ENCODE results near the gene MKLN1. TPM values are rescaled to one million over a fixed set of nuclear protein-coding genes. Genes with fewer than 3 reads are reported as not detected.

MKLN1 gene
- total RNA-seq, 1 donor from 2014 or later = 48.4 TPM

- intact Hi-C loops (cut with DNase I) = no loop called here
- H3K27me3 ChIP-seq = no peaks in the 10 kb centered on the region
- H3K36me3 ChIP-seq = no peaks in the 10 kb centered on the region
- H3K27ac ChIP-seq = no peak overlapping the region
- no peak for DNase-seq (ENCODE audit: extremely low spot score in 2 of 2)
- TF ChIP-seq CTCF (IDR thresholded peaks at IDR 0.05) = no peak
- TF ChIP-seq POLR2AphosphoS5 (IDR thresholded peaks at IDR 0.05; ENCODE audit: insufficient read depth in 1 of 2, low read depth in 1 of 2) = no peak
- no peak for TF ChIP-seq POLR2A (IDR thresholded peaks at IDR 0.05)
- no peak overlapping the region for H3K4me3 ChIP-seq
- no peaks in the 10 kb centered on the region for H3K9me3 ChIP-seq
- no peaks in the 10 kb centered on the region for H3K4me1 ChIP-seq
Measured at GRCh38 chr7:131517218-131517923, 189.7 kb downstream of the MKLN1 start.

DNA sequence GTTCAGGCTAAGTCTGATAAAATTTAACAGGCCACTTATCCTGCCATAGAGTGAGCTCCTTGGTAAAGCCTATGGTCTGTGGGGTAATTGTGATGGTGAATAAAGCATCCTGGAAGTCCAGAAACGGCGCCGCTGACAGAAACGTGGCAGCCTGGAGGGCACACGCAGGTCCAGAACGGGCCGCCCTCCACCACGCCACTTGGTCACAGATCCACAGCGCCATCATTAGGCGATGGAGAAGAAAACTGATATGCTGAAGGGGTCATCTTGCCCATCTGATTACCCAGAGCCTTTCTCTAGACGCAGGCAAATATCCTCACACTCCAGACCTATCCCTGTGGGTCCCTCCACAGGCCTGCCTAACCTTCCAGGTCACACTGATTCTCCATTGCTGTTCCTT, 190.9 kb downstream of the MKLN1 start:
- DNase-seq (ENCODE audit: extremely low spot score in 2 of 2) = no peak

DNA sequence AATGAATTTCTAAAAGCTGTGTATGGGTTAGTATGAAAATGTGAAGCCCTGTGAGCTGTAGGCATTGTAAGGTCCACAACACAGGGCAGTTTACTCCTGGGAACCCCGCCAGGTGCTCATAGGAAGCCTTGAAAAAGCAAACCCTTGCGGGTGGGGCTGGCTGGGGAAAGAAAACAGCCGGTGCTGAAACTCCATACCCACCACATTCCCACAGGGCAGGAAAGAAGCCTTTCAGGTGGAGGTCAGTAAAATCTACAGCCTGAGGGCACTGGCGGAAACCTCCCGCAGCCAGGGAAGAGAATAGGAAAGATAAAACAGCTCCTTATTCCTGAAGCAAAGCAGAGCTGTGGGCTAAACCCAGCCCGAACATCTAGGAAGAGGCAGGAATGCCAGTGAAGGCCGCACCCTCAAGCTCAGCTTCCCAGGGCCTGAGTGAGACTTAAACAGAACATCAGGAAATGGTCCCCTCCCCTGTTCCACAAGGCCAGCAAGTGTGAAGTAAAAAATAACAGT, 194.0 kb downstream of the MKLN1 start:
- H3K27me3 ChIP-seq = no peaks in the 10 kb centered on the region
- TF ChIP-seq POLR2AphosphoS5 (IDR thresholded peaks at IDR 0.05; ENCODE audit: insufficient read depth in 1 of 2, low read depth in 1 of 2) (no peak), CTCF (IDR thresholded peaks at IDR 0.05) (no peak), POLR2A (IDR thresholded peaks at IDR 0.05) (no peak)
- intact Hi-C loops (cut with DNase I) = no loop called here
- H3K4me3 ChIP-seq = no peak overlapping the region
- no peak for DNase-seq (ENCODE audit: extremely low spot score in 2 of 2)
- no peak overlapping the region for H3K27ac ChIP-seq
- H3K36me3 ChIP-seq = no peaks in the 10 kb centered on the region
- no peaks in the 10 kb centered on the region for H3K9me3 ChIP-seq
- H3K4me1 ChIP-seq = no peaks in the 10 kb centered on the region

More for the DNA sequence above, 190.9 kb downstream of the MKLN1 start:
- no peak overlapping the region for H3K4me3 ChIP-seq
- H3K36me3 ChIP-seq = no peaks in the 10 kb centered on the region
- TF ChIP-seq POLR2AphosphoS5 (IDR thresholded peaks at IDR 0.05; ENCODE audit: insufficient read depth in 1 of 2, low read depth in 1 of 2) (no peak), CTCF (IDR thresholded peaks at IDR 0.05) (no peak), POLR2A (IDR thresholded peaks at IDR 0.05) (no peak)
- no peaks in the 10 kb centered on the region for H3K4me1 ChIP-seq
- no peak overlapping the region for H3K27ac ChIP-seq
- no peaks in the 10 kb centered on the region for H3K9me3 ChIP-seq
- no peaks in the 10 kb centered on the region for H3K27me3 ChIP-seq
- intact Hi-C loops (cut with DNase I) = no loop called here

DNA sequence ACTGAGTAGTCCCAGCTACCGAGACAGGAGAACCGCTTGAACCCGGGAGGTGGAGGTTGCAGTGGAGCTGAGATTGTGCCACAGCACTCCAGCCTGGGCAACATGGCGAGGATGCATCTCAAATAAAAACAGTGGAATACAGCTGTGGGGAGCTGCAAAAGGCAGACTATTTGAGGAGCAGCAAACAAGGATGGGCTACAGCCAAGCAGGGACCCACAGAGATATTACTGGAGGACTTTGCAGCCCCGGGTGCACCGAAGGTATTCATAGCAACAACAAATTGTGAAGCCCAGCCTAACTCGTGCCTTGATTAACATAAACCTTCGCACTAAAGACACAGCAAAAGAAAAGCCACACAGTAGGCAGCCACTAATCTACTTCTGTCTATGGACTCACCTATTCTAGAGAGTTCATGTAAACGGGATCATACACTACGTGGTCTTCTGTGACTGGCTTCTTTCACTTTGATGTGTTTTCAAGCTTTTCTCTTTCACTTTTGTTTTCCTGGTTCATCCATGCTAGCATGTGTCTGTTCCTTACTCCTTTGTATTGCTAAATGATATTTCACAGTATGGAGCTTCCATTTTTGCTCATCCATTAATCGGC, 194.8 kb downstream of the MKLN1 start:
- Histone ChIP-seq H3K9me3 (no peaks in the 10 kb centered on the region), H3K27me3 (no peaks in the 10 kb centered on the region), H3K27ac (no peak overlapping the region), H3K4me1 (no peaks in the 10 kb centered on the region), H3K36me3 (no peaks in the 10 kb centered on the region), H3K4me3 (no peak overlapping the region)
- no peak for DNase-seq (ENCODE audit: extremely low spot score in 2 of 2)
- TF ChIP-seq POLR2AphosphoS5 (IDR thresholded peaks at IDR 0.05; ENCODE audit: insufficient read depth in 1 of 2, low read depth in 1 of 2) (no peak), CTCF (IDR thresholded peaks at IDR 0.05) (no peak), POLR2A (IDR thresholded peaks at IDR 0.05) (no peak)
- intact Hi-C loops (cut with DNase I) = no loop called here

- intact Hi-C loops (cut with DNase I) = no loop called here
- H3K27me3 ChIP-seq = no peaks in the 10 kb centered on the region
- no peaks in the 10 kb centered on the region for H3K36me3 ChIP-seq
- H3K4me1 ChIP-seq = no peaks in the 10 kb centered on the region
- no peak overlapping the region for H3K27ac ChIP-seq
- TF ChIP-seq POLR2AphosphoS5 (IDR thresholded peaks at IDR 0.05; ENCODE audit: insufficient read depth in 1 of 2, low read depth in 1 of 2) (no peak), CTCF (IDR thresholded peaks at IDR 0.05) (no peak)
- no peak for DNase-seq (ENCODE audit: extremely low spot score in 2 of 2)
- no peak overlapping the region for H3K4me3 ChIP-seq
- H3K9me3 ChIP-seq = no peaks in the 10 kb centered on the region
Measured at GRCh38 chr7:131524115-131524514, 196.4 kb downstream of the MKLN1 start.
